HG03159 (cell line): ENCODE results near the gene KCNAB1.
"Not testable (repeated sequence)": the region's sequence is repeated elsewhere in the genome, so short reads cannot be mapped to it uniquely, and the experiment has no call there.

Source experiments
- ATAC-seq: cut with Tn5 transposase; IDR thresholded peaks from one replicate; pipeline ENCODE4 v1.9.1; 2021; ENCODE audit warnings: mild to moderate bottlenecking, moderate library complexity; ENCODE audit not compliant: unreplicated experiment

Gene KCNAB1

GRCh38 chr3:156259896-156260295 is 139.5 kb downstream of the KCNAB1 start:
- ATAC-seq, result no peak

- ATAC-seq, result no peak
Measured at GRCh38 chr3:156260331-156260730, 140.0 kb downstream of the KCNAB1 start.

GRCh38 chr3:156264771-156265170 is 144.4 kb downstream of the KCNAB1 start:
- ATAC-seq, result no peak

- ATAC-seq, result no peak
Measured at GRCh38 chr3:156271508-156271907, 151.1 kb downstream of the KCNAB1 start.

GRCh38 chr3:156271995-156272719 is 151.8 kb downstream of the KCNAB1 start:
- ATAC-seq, result no peak

GRCh38 chr3:156273111-156273694 is 152.8 kb downstream of the KCNAB1 start:
- no peak for ATAC-seq

- ATAC-seq, result no peak
Measured at GRCh38 chr3:156274791-156275190, 154.4 kb downstream of the KCNAB1 start.

- ATAC-seq, result not testable (repeated sequence)
Measured at GRCh38 chr3:156284637-156285036, 164.3 kb downstream of the KCNAB1 start.

- ATAC-seq, result no peak
Measured at GRCh38 chr3:156285626-156286025, 165.2 kb downstream of the KCNAB1 start.

- ATAC-seq, result no peak
Measured at GRCh38 chr3:156290924-156291271, 170.5 kb downstream of the KCNAB1 start.

- ATAC-seq, result no peak
Measured at GRCh38 chr3:156291272-156292123, 171.1 kb downstream of the KCNAB1 start.

- no peak for ATAC-seq
Measured at GRCh38 chr3:156293566-156293965, 173.2 kb downstream of the KCNAB1 start.

GRCh38 chr3:156297582-156297981 is 177.2 kb downstream of the KCNAB1 start:
- ATAC-seq, result no peak

GRCh38 chr3:156298014-156298413 is 177.6 kb downstream of the KCNAB1 start:
- no peak for ATAC-seq

GRCh38 chr3:156298938-156299337 is 178.6 kb downstream of the KCNAB1 start:
- no peak for ATAC-seq

GRCh38 chr3:156299569-156299968 is 179.2 kb downstream of the KCNAB1 start:
- no peak for ATAC-seq

- no peak for ATAC-seq
Measured at GRCh38 chr3:156300371-156300770, 180.0 kb downstream of the KCNAB1 start.

GRCh38 chr3:156300929-156301840 is 180.8 kb downstream of the KCNAB1 start:
- ATAC-seq, result no peak

- ATAC-seq, result no peak
Measured at GRCh38 chr3:156303001-156303707, 182.8 kb downstream of the KCNAB1 start.

- ATAC-seq, result no peak
Measured at GRCh38 chr3:156304406-156304805, 184.0 kb downstream of the KCNAB1 start.
